Central memory CD8-positive, alpha-beta T cell (primary cell): ENCODE data around the gene LGALS9.
A peak's percentile ranks its signal among the peaks of the same experiment; 100 is the strongest.

Experiments used
- ATAC-seq: fragments of 150-1000 bp; cut with Tn5 transposase; replicated peaks from 2 replicates; pipeline ENCODE4 v1.10.0; 2022; ENCODE audit warnings: mild to moderate bottlenecking, moderate FRiP score, moderate number of reproducible peaks; ENCODE audit not compliant: poor library complexity, severe bottlenecking; ENCODE audit errors: extremely low read depth
- DNase-seq, 2 donors: peaks; one replicate each; pipeline ENCODE4 v3.0.0; 2021; ENCODE audit warnings: low spot score in 2 of 2
- H3K27ac Mint-ChIP-seq: one replicate; pipeline ENCODE4 v1.8.0; 2022; ENCODE audit warnings: low read depth, mild to moderate bottlenecking, moderate library complexity, mixed read lengths
- H3K27me3 Mint-ChIP-seq: one replicate; pipeline ENCODE4 v1.8.0; 2022; ENCODE audit warnings: mixed read lengths
- H3K36me3 Mint-ChIP-seq: one replicate; pipeline ENCODE4 v1.8.0; 2022; ENCODE audit warnings: mild to moderate bottlenecking, moderate library complexity, mixed read lengths; ENCODE audit not compliant: insufficient read depth
- H3K4me1 Mint-ChIP-seq: one replicate; pipeline ENCODE4 v1.8.0; 2022; ENCODE audit warnings: mixed read lengths
- H3K4me3 Mint-ChIP-seq: one replicate; pipeline ENCODE4 v1.8.0; 2022; ENCODE audit warnings: mild to moderate bottlenecking, moderate library complexity, mixed read lengths
- H3K9me3 Mint-ChIP-seq: one replicate; pipeline ENCODE4 v1.8.0; 2022; ENCODE audit warnings: mixed read lengths

LGALS9 gene

DNA sequence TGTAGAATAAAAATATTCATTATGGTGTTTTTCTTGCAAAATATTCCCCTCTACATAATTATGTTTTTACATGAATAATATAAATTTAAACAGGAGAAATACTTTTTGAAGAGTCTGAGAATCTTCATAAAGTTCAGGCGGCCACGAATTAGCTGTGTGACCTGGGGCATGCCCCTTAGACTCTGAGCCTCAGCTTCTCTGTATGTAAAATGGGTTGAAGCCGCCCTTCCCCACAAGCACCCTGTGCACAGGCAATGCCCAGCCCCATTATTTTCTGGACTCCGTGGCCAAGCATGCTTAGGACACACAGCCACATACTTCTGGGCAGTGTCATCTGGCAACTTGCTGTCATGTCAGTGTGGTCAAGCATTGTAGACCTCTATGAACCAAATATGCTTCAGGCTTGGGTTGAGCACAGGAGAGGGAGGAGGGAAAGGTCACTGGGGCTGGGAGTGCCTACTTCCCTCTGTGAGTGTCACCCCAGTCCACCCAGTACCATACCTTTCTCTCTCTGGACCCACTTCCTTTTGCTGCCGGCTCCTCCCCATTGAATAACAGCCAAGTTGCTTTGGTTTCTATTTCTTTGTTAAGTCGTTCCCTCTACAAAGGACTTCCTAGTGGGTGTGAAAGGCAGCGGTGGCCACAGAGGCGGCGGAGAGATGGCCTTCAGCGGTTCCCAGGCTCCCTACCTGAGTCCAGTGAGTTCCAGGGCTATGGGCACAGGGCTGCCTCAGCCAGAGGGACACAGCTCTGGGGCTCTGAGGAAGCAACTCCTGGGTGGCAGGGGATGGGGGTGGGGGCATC, at the start of gene LGALS9:
LGALS9 (plus strand) TSS at position 582 of the 804 bp plus-strand sequence; CDS start at position 660, 78 bp downstream.
- no peaks in the 10 kb centered on the region for H3K27me3 Mint-ChIP-seq
- H3K9me3 Mint-ChIP-seq: no peaks in the 10 kb centered on the region
- H3K4me1 Mint-ChIP-seq: peaks cover 41% of the 10 kb centered on the region
- peaks cover 2% of the 10 kb centered on the region for H3K36me3 Mint-ChIP-seq
- H3K27ac Mint-ChIP-seq: peak within 1 kb of the TSS; percentile 84
- ATAC-seq: peak; percentile 85
- H3K4me3 Mint-ChIP-seq: peak within 1 kb of the TSS; percentile 85
- DNase-seq: peak in 1 of 2 donors; percentile 20

DNA sequence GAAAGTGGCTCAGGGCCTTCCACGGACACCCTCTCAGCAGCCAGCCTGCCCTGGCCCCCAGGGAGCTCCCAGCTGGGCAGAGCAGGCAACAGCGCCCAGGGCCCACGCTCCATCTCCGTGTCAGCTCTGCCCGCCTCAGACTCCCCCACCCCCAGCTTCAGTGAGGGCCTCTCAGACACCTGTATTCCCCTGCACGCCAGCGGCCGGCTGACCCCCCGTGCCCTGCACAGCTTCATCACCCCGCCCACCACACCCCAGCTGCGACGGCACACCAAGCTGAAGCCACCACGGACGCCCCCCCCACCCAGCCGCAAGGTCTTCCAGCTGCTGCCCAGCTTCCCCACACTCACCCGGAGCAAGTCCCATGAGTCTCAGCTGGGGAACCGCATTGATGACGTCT, 48.3 kb upstream of the LGALS9 start:
- Mint-ChIP-seq H3K27me3 (no peaks in the 10 kb centered on the region), H3K36me3 (peaks cover 10% of the 10 kb centered on the region), H3K9me3 (no peaks in the 10 kb centered on the region), H3K27ac (no peak overlapping the region), H3K4me3 (no peak overlapping the region), H3K4me1 (peaks cover 18% of the 10 kb centered on the region)
- DNase-seq (no peak), ATAC-seq (no peak)

GRCh38 chr17:27585153-27585681, 45.8 kb upstream of the LGALS9 start:
- DNase-seq (no peak), ATAC-seq (no peak)
- no peak overlapping the region for H3K4me3 Mint-ChIP-seq
- H3K27ac Mint-ChIP-seq: no peak overlapping the region
- no peaks in the 10 kb centered on the region for H3K9me3 Mint-ChIP-seq
- H3K36me3 Mint-ChIP-seq: peaks cover 10% of the 10 kb centered on the region
- no peaks in the 10 kb centered on the region for H3K4me1 Mint-ChIP-seq
- H3K27me3 Mint-ChIP-seq: no peaks in the 10 kb centered on the region

GRCh38 chr17:27585792-27586191, 45.2 kb upstream of the LGALS9 start:
- H3K9me3 Mint-ChIP-seq: no peaks in the 10 kb centered on the region
- ATAC-seq: no peak
- H3K27me3 Mint-ChIP-seq: no peaks in the 10 kb centered on the region
- H3K36me3 Mint-ChIP-seq: peaks cover 10% of the 10 kb centered on the region
- no peak for DNase-seq
- no peak overlapping the region for H3K27ac Mint-ChIP-seq
- no peak overlapping the region for H3K4me3 Mint-ChIP-seq
- no peaks in the 10 kb centered on the region for H3K4me1 Mint-ChIP-seq

- DNase-seq: no peak
- H3K9me3 Mint-ChIP-seq: no peaks in the 10 kb centered on the region
- no peaks in the 10 kb centered on the region for H3K27me3 Mint-ChIP-seq
- H3K4me3 Mint-ChIP-seq: no peak overlapping the region
- ATAC-seq: no peak
- no peak overlapping the region for H3K27ac Mint-ChIP-seq
- H3K36me3 Mint-ChIP-seq: peaks cover 10% of the 10 kb centered on the region
- H3K4me1 Mint-ChIP-seq: no peaks in the 10 kb centered on the region
Observed at GRCh38 chr17:27586203-27586721, 44.7 kb upstream of the LGALS9 start.

DNA sequence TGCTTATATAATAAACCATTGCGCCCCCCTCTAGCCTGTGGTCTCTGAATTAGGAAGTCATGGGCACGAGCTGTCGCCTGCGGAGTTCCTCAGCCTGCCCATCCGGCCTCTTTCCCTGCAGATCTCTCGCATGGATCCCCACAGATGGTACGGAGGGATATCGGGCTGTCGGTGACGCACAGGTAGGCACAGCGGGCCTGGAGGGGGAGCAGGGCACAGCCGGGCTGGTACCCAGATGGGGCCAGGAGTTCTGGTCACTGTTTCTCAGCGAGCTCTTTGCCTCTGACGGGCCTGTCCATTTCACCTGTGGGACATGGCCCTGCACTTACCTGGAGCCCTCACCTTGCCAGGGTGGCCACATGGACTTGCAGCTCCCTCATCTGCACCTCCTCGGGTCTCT, 42.6 kb upstream of the LGALS9 start:
- H3K9me3 Mint-ChIP-seq: no peaks in the 10 kb centered on the region
- no peak overlapping the region for H3K27ac Mint-ChIP-seq
- H3K27me3 Mint-ChIP-seq: no peaks in the 10 kb centered on the region
- ATAC-seq (no peak), DNase-seq (no peak)
- H3K4me1 Mint-ChIP-seq: no peaks in the 10 kb centered on the region
- peaks cover 10% of the 10 kb centered on the region for H3K36me3 Mint-ChIP-seq
- no peak overlapping the region for H3K4me3 Mint-ChIP-seq

GRCh38 chr17:27590864-27591263, 40.1 kb upstream of the LGALS9 start:
- DNase-seq: no peak
- Mint-ChIP-seq H3K36me3 (peaks cover 5% of the 10 kb centered on the region), H3K4me1 (peaks cover 10% of the 10 kb centered on the region), H3K27me3 (no peaks in the 10 kb centered on the region), H3K27ac (no peak overlapping the region), H3K9me3 (no peaks in the 10 kb centered on the region), H3K4me3 (no peak overlapping the region)
- no peak for ATAC-seq

DNA sequence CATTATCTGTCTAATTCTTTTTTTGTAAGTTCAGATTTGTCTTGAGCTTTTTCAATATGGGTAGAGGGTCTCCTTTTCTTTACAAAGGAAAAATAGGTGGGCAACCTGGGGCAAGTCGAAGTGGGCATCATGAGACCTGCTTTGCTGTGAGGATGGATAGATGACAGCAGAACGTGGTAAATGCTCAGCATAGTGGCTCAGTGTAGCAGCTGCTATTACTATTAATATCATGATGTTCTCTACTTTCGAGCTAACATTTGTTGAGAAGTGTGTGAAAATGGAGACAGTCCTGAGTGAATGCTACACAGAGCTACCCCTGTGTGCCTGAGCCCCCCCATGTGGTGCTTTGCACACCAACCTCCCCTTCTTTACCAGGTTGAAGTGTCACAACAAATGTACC, 39.0 kb upstream of the LGALS9 start:
- Mint-ChIP-seq H3K4me1 (peaks cover 11% of the 10 kb centered on the region), H3K4me3 (no peak overlapping the region), H3K27ac (peak overlapping the region; percentile 54), H3K27me3 (no peaks in the 10 kb centered on the region), H3K36me3 (peaks cover 2% of the 10 kb centered on the region), H3K9me3 (no peaks in the 10 kb centered on the region)
- DNase-seq (no peak), ATAC-seq (no peak)

DNA sequence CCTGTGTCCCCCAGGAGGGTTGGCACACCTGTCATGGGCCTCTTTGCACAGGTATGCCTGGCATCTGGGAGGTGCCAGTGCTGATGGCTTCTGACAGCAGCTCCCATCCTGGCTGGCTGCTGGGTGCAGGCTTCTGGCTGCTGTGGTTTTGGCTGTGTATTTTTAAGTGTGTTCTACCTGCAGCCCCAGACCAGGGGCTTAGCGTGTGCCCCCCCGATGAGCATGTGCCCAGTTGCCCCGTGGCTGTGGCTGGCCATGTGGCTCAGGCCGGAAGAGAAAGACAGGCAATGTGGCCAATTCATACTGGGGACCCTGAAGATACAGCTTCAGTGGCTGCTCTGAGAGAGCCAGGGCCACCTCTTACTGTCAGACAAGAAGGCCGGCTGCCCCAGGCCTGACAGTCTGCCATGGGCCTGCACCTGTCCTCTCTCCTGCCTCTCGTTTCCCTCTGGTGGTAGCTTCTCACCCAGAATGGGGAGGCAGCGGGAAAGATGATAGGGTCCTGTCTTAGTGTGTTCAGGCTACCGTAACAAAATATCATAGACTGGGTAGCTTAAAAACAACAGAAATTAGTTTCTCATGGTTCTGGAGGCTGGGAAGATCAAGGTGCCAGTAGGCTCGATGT, 37.6 kb upstream of the LGALS9 start:
- DNase-seq (no peak), ATAC-seq (no peak)
- Mint-ChIP-seq H3K36me3 (peaks cover 2% of the 10 kb centered on the region), H3K4me1 (peaks cover 11% of the 10 kb centered on the region), H3K9me3 (no peaks in the 10 kb centered on the region), H3K27me3 (no peaks in the 10 kb centered on the region), H3K27ac (peak overlapping the region; percentile 27), H3K4me3 (no peak overlapping the region)

DNA sequence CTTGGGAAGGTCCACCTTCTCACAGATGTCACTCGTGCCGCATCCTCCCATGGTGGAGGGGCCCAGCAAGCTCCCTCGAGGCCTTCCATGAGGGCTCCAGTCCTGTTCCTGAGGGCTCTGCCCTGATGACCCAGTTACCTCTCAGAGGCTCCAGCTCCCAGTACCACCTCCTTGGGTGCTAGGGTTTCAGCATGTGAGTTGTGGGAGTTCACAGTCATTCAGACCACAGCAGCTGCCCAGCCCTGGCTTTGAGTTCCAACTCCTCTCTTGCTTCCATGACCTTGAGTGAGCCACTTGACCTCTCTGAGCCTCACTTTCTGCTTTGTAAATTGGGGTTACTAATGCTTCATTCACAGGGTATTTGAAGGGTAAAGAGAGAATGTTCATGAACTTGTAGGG, 37.1 kb upstream of the LGALS9 start:
- Mint-ChIP-seq H3K4me3 (no peak overlapping the region), H3K4me1 (peaks cover 11% of the 10 kb centered on the region), H3K36me3 (peaks cover 1% of the 10 kb centered on the region), H3K9me3 (no peaks in the 10 kb centered on the region), H3K27ac (peak overlapping the region; percentile 6), H3K27me3 (no peaks in the 10 kb centered on the region)
- DNase-seq (no peak), ATAC-seq (no peak)

- H3K27ac Mint-ChIP-seq: peak overlapping the region; percentile 6
- H3K9me3 Mint-ChIP-seq: no peaks in the 10 kb centered on the region
- ATAC-seq (peak; percentile 80), DNase-seq (no peak)
- no peak overlapping the region for H3K4me3 Mint-ChIP-seq
- H3K4me1 Mint-ChIP-seq: peaks cover 11% of the 10 kb centered on the region
- H3K27me3 Mint-ChIP-seq: no peaks in the 10 kb centered on the region
- no peaks in the 10 kb centered on the region for H3K36me3 Mint-ChIP-seq
Observed at GRCh38 chr17:27595208-27595607, 35.8 kb upstream of the LGALS9 start.

DNA sequence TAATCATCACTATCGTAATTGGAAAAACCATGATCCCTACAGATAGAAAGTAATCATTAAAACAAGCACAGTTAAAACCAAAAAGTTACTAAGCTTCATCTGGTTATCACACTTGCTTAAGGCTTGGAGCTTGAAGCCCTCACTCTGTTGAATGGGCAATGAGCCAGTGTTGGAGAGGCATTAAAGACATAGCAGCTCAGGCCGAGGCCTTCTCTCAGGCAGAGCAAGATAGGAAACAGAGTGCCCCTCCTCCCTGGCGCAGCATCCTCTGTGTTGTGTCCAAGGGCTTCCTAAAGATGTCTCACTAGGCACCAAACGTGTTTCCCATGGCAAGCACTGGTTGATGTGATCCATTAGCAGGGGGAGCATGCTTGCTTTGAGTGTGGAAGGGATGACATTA, 34.9 kb upstream of the LGALS9 start:
- H3K9me3 Mint-ChIP-seq: no peaks in the 10 kb centered on the region
- H3K27ac Mint-ChIP-seq: peak overlapping the region; percentile 6
- no peaks in the 10 kb centered on the region for H3K27me3 Mint-ChIP-seq
- H3K36me3 Mint-ChIP-seq: peaks cover 2% of the 10 kb centered on the region
- ATAC-seq: no peak
- no peak overlapping the region for H3K4me3 Mint-ChIP-seq
- no peak for DNase-seq
- peaks cover 11% of the 10 kb centered on the region for H3K4me1 Mint-ChIP-seq
